HG02588 (cell line): ENCODE data around the gene CX3CR1.
A peak's percentile ranks its signal among the peaks of the same experiment; 100 is the strongest.

Experiments used
- ATAC-seq: cut with Tn5 transposase; IDR thresholded peaks from one replicate; pipeline ENCODE4 v1.9.1; 2021; ENCODE audit warnings: mild to moderate bottlenecking, moderate library complexity; ENCODE audit not compliant: unreplicated experiment

CX3CR1 gene

GRCh38 chr3:39224288-39224687, 55.5 kb downstream of the CX3CR1 start:
- no peak for ATAC-seq

- ATAC-seq: no peak
These were observed 56.9 kb downstream of the CX3CR1 start for GRCh38 chr3:39222939-39223338.

GRCh38 chr3:39222462-39222861, 57.4 kb downstream of the CX3CR1 start:
- ATAC-seq: no peak

- ATAC-seq: no peak
These were observed 58.7 kb downstream of the CX3CR1 start for GRCh38 chr3:39221141-39221530.

- ATAC-seq: no peak
These were observed 59.3 kb downstream of the CX3CR1 start for GRCh38 chr3:39220407-39221140.

- ATAC-seq: no peak
These were observed 60.1 kb downstream of the CX3CR1 start for GRCh38 chr3:39219702-39220101.

GRCh38 chr3:39216176-39216790, 63.6 kb downstream of the CX3CR1 start:
- peak; percentile 94 for ATAC-seq

- ATAC-seq: no peak
These were observed 66.2 kb downstream of the CX3CR1 start for GRCh38 chr3:39213613-39214012.
